ENCODE measurements around the gene BRPF1.

Gene BRPF1

GRCh38 chr3:9701711-9702110, 29.8 kb upstream of the BRPF1 start:
- DNase-seq (ENCODE audit: low read depth), result no peak

- DNase-seq (ENCODE audit: low read depth), result no peak
Observed at GRCh38 chr3:9703240-9703639, 28.3 kb upstream of the BRPF1 start.

GRCh38 chr3:9703736-9704346, 27.7 kb upstream of the BRPF1 start, which contains the start of gene CPNE9:
Gene CPNE9 (plus strand): TSS chr3:9703833. CDS start chr3:9703997, 164 bp downstream.
- no peak for DNase-seq (ENCODE audit: low read depth)

DNA sequence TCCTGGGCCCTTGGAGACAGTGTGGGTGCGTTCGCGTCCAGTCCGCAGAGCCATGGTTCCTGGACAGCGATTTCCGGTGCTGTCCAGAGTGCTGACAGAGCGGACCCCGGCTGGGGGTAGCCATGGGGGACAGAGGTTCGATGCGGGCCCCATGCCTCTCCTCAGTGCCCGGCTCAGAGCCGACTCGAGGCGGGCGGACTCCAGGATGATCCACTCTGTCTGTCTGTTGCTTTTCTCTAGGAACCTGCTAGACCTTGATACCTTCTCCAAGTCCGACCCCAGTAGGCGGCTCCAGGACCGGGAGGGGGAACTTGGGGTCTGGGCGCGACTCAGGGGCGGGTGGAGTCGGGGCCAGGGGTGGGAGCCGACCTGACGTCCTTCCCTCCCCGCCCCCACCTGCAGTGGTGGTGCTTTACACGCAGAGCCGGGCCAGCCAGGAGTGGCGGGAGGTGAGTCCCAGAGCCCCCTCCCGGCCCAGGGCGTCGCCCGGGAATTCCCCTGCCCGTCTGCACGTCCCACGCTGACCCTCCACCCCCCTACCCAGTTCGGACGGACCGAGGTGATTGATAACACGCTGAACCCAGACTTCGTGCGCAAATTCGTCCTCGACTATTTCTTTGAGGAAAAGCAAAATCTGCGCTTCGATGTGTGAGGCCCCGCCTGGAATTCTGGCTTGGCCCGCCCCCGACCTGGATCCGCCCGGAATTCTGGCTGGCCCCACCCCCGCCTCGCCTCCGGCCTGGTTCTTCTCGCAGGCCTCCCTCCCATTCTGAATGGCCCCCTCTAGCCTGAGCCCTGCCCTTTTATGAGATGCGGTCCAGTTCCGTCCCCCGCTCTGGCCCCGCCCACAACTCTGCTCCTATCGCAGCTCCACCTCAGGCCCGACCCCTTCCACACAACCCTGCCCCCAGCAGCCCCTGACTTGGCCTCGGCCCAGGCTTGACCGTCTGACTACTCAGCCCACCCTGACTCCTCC, 26.9 kb upstream of the BRPF1 start:
- DNase-seq (ENCODE audit: low read depth), result no peak

DNA sequence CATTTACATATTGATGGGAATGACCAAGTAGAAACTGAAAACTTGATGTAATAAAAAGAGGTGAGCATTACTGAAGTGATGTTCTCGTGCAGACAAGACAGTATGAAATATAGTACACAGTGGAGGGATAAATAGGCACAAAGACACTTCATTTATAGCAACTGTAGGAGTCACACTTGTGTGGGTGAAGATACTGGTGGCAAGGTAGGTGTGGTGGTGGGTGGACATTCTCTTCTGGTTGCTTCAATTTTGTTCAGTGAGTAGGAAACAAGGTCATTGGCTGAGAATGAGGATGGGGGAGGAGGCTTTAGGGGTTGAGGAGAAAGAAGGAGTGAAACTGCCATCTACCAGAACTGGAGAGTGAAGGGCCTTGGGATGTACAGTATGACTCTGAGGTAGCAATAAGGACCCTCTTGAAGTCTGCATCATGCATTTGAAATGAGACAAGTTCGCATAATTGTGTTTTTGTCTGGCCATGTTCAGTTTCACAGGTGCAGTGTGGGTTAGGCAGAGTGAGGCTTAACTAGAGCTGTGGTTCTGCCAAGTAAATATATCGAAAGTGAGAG, 21.3 kb upstream of the BRPF1 start:
- DNase-seq (ENCODE audit: low read depth), result no peak

GRCh38 chr3:9712415-9712814, 19.1 kb upstream of the BRPF1 start:
- no peak for DNase-seq (ENCODE audit: low read depth)

DNA sequence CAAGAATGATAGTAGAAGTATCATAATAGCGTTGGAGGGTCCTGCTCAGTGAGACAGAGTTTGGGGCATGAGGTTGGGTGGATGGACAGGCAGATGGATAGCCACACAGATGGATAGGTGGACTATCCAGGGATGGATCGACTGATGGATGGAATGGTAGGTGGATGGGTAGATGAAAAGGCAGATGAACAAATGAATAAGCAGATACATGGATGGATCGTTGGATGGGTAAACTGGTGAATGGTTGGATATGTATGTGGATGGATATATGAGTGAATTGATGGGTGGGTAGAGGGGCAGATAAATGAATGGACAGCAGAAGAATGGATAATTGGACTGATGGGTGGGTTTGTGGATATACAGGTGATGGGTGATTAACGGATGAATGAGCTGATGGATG, 18.4 kb upstream of the BRPF1 start:
- no peak for DNase-seq (ENCODE audit: low read depth)

- DNase-seq (ENCODE audit: low read depth), result no peak
Observed at GRCh38 chr3:9715136-9715535, 16.4 kb upstream of the BRPF1 start.

DNA sequence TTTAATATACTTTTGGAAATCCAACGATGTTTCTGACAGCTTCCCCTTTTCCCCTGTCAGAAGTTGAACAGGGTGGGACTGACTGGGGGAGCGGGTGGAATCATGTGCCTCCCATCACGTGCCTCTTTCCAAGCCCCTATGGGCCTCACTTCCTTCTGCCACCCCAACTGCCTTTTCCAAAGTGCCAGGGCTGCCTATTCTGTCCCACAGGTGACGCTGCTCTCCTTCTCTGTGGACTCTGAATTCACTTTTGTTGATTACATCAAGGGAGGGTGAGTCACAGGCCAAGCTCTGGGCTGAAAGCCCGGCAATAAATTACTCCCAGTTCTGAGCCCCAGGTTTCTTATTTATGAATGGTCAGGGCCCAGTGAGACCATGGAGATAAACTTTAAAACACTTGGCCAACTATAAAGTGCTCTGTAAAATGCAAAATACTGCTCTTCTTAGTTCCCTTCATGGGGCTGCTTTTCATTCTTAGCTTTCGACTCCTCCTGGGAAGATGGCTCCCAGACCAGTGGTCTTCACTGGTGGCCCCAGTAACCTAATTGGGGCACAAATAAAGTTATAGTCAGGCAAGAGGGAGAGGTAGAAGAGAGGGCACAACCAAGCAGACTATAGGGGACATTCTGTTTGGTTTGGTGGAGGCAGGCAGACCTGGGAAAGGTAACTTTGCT, 15.6 kb upstream of the BRPF1 start:
- no peak for DNase-seq (ENCODE audit: low read depth)

GRCh38 chr3:9716801-9717555, 14.6 kb upstream of the BRPF1 start:
- DNase-seq (ENCODE audit: low read depth), result no peak

- DNase-seq (ENCODE audit: low read depth), result no peak
Observed at GRCh38 chr3:9717563-9717962, 14.0 kb upstream of the BRPF1 start.

GRCh38 chr3:9718118-9718517, 13.4 kb upstream of the BRPF1 start:
- DNase-seq (ENCODE audit: low read depth), result no peak

GRCh38 chr3:9721015-9721699, 10.4 kb upstream of the BRPF1 start:
- DNase-seq (ENCODE audit: low read depth), result no peak

DNA sequence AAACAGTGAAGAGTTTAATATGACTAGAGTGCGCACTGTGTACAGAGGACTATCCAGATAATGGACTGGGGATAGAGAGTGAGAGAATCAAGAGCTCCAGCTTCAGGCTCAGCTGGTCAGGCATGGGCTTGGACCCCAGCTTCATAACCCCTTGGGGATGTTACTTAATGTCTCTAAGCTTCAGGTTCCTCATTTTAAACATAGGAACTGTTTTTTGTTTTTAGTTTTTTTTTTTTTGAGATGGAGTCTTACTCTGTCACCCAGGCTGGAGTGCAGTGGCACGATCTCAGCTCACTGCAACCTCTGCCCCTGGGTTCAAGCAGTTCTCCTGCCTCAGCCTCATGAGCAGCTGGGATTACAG, 9.9 kb upstream of the BRPF1 start:
- no peak for DNase-seq (ENCODE audit: low read depth)

GRCh38 chr3:9725775-9726515, 5.6 kb upstream of the BRPF1 start:
- no peak for DNase-seq (ENCODE audit: low read depth)

DNA sequence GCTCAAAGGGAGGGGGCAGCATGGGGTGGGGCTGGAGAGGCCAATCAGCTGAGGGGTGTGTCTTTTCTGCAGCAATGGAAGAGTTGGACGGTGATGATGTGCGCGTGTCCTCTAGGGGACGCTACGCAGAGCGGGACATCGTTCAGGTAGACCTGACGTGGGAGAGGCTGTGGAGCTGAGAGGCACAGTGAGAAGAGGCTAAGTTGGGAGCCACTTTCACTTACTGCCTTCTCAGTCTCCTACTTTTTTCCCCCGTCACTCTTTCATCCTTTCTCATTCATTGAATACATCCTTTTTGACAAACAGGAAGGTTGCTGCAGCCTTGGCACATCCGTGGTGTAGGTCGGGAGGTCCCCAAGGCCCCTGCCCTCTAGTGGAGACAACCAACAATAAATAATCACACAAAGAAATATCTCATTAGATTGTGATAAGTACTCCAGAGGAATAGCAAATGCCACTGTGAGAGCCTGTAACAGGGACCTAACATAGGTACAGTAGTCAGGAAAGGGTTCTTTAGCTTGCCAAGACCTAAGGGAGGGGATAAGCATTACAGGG, 4.4 kb upstream of the BRPF1 start:
- no peak for DNase-seq (ENCODE audit: low read depth)

- no peak for DNase-seq (ENCODE audit: low read depth)
Observed at GRCh38 chr3:9727743-9728142, 3.8 kb upstream of the BRPF1 start.

DNA sequence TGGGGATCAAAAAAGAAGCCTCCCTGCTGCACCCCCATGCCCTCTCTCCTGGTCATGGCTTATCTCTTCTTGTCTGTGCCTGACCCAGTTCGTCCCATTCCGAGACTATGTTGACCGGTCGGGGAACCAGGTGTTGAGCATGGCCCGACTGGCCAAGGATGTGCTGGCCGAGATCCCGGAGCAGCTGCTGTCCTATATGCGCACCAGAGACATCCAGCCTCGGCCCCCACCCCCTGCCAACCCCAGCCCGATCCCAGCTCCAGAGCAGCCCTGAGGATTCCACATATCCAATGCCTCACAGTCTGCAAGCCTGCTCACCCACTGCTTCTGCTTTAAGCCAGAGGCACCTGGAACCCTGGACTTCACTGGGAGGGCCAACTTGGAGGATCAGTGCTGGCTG, 2.1 kb upstream of the BRPF1 start:
- no peak for DNase-seq (ENCODE audit: low read depth)

- DNase-seq (ENCODE audit: low read depth), result no peak
Observed at GRCh38 chr3:9730657-9731205, 804 bp upstream of the BRPF1 start.

Measured in stimulated activated CD8-positive, alpha-beta memory T cell treated with anti-CD3 and anti-CD28 coated beads, Interleukin-12 subunit alpha, Interleukin-12 subunit beta, amount 100 ng/mL, for 4 hours (primary cell).